HG03342 (cell line): Measurements from ENCODE around the gene SUN2.

ENCODE experiments used
- ATAC-seq: cut with Tn5 transposase; IDR thresholded peaks from one replicate; pipeline ENCODE4 v1.9.1; 2021; ENCODE audit warnings: mild to moderate bottlenecking, moderate library complexity; ENCODE audit not compliant: unreplicated experiment

Gene SUN2

GRCh38 chr22:38755155-38755910 lies 465 bp downstream of the SUN2 start:
- ATAC-seq, result peak; percentile 26

DNA sequence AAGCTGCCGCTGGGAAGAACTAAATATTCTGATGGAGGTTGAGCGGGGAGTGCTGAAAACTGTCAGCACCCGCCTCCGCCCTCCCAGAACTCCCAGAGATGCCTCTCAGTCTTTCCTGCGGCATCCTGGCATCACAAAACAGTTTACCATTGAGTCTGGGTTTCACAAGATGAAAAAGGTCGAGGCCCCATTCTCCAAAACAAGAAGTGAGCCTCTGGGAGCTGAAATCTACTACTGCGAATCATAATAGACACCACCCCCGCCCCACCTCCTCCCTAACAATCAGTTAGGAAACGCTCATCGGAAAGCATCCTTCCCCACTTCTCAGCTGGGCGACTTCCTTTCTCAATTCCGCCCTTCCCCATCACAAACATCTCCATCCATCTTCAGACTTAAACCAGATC lies 1.0 kb downstream of the SUN2 start:
- ATAC-seq, result no peak

- ATAC-seq, result no peak
Measured at GRCh38 chr22:38753948-38754750, 1.6 kb downstream of the SUN2 start.

GRCh38 chr22:38751422-38752346 lies 4.1 kb downstream of the SUN2 start:
- no peak for ATAC-seq

DNA sequence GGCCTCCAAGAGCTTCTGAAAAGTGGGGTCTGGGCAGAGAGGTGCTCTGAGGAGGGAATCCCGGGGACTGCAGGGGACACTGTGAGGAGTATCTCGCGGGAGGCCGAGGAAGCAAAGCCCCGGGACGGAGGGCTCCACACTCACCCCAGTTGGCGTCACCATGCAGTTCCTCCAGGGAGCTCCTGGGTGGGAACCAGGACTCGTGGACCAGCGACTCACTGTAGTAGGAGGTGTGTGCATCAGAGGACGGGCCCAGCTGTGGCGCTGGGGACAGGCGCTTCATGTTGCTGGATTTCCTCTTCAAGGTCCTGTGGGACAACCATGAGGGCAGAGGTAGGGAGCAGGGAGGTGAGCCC lies 4.8 kb downstream of the SUN2 start:
- ATAC-seq, result no peak

- ATAC-seq, result no peak
Measured at GRCh38 chr22:38750638-38751037, 5.2 kb downstream of the SUN2 start.

DNA sequence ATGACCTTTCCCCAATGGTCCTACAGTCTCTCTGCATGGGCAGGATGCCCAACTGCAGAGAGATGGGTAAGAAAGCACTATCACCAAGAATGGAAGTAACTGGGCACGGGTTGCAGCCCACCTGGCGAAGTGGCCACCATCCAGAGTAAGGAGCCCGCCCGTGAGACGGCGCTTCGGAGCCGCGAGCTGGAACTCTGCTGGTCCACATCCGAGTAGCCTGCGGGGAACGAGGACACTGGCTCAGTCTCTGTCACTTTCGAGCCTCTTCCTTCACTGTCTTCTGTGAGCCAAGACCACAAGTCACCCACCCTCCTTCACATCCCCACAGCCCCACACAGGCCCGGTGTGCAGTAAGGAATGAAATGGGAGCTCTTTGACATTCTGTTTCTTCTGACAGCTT lies 5.7 kb downstream of the SUN2 start:
- no peak for ATAC-seq

GRCh38 chr22:38748487-38749136 lies 7.2 kb downstream of the SUN2 start:
- ATAC-seq, result no peak

GRCh38 chr22:38745676-38746460 lies 9.9 kb downstream of the SUN2 start:
- no peak for ATAC-seq

DNA sequence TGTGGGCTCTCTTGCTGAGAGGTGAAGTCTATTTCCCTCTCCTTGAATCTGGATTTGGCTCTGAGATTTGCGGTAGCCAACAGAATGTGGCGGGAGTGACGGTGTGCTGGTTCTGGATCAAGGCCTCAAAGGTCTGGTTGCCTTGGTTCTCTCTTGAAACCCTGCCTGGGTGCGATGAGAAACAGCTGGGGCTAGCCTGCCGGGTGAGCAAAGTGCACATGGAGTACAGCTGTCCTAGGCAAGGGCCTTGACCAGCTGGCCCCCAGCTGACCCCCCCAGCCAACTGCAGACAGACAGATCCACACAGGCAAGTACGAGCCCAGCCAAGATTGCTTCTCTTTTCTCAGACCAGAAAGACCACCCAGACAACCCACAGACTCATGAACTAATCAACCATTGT lies 10.8 kb downstream of the SUN2 start:
- ATAC-seq, result no peak

DNA sequence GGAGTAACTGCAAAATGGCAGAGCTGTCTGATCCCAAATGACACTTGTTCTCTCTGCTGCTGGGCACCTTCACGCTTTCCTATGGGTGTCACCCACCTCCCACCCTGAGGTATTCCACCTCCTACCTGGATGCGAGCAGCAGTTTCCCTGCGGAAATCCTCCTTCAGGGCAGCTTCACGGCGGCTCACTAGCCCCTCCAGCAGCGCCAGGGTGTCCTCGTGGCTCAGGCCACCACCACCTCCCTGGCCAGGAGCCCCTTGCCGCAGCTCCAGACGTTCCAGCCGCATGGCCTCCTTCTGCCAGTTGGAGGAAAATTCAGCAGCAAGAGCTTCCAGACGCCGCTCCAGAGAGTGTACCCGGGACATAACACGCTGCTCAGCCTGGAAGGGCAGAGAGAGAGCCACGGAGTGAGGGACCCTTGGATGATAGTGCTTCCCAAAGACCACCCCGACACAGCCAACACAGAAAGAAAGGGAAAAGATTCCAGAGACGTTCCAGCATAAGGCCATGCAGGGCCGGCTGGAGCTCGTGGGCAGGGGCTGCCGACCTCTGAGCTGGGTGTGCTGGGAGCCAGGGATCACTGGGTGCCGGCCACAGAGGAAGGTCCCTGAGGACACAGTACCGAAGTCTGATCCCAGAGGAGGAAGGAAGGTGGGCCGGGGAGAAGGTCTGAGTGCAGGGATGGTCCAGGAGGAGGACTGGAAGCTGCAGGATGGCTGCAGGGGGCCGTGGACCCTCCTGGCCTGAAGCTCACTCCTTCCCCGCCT lies 13.4 kb downstream of the SUN2 start:
- ATAC-seq, result no peak

- no peak for ATAC-seq
Measured at GRCh38 chr22:38741576-38741975, 14.2 kb downstream of the SUN2 start.

DNA sequence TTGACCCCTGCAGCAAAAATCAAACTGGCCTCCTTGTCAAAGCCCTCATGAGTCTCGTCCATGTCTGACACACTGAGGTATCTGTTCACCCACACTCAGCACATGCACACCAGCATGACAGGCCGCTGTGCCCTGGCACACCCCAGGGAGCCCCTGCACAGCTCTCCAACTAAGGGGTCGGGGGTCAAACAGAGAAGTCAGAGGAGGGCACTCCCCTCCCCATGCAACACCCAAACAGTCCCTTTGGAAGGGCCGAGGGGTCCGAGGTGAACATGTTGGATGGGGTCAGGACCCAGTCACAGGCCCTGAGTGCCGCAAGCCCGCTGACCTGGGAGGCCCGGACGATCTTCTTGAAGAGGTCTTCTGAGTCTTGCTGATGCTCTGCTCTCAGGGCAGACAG lies 14.6 kb downstream of the SUN2 start:
- ATAC-seq, result no peak

- ATAC-seq, result no peak
Measured at GRCh38 chr22:38740754-38741153, 15.0 kb downstream of the SUN2 start.

- ATAC-seq, result no peak
Measured at GRCh38 chr22:38740116-38740723, 15.6 kb downstream of the SUN2 start.

GRCh38 chr22:38739300-38740055 lies 16.3 kb downstream of the SUN2 start:
- no peak for ATAC-seq

DNA sequence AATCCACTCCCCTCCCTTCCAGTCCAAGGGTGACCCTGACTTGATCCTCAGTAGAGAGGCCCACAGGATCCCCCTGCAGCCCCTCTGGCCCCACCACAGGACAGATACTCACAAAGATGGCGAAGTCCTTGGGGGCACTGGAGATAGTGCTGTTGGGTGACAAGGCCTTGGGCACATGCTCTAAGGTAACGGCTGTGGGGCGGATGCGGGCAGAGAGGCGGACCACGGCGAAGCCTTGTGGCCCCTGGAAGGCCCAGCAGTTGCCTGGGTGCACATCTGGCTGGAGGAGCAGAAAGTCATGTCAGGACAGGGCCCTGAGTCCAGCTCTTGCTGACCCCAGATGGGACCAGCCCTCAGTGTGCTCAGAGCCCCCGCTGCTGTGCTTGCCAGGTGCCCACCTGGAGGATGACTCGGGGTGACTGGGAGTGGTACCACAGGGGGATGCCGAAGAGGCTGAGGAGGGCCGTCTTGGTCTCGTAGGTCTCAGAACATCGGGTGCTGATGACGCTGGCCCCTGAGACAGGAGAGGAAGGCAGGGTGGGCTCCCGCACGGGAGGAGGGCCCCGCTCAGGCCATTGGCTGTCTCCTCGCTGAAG lies 17.2 kb downstream of the SUN2 start:
- no peak for ATAC-seq
